Measurements from ENCODE around the gene DAPK1.

Gene DAPK1

DNA sequence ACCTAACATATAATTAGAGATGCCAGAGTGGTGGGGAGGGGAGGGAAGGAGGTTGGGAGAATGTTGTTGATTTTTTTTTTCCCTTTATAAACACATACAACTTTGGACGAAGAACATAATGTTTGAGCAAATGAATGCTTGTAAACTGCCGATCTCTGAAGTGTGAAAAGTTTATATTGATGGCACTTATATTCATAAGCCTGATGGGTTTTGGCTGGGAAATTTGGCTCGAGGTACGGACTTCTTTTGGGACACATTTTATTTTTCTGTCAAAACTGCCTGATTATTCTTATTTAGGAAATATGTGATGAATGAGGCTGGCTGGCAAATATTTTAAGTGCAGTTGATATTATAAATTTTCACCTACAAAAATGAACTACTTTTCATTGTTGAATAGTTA lies 9.9 kb downstream of the DAPK1 start:
- Histone ChIP-seq H3K27ac (ENCODE audit: low read length) (no peak overlapping the region), H3K36me3 (ENCODE audit: control insufficient read depth in 1 of 2, insufficient read depth in 2 of 2, low read length in 2 of 2) (no peaks in the 10 kb centered on the region), H3K27me3 (ENCODE audit: low read depth, low read length) (no peaks in the 10 kb centered on the region), H3K9me3 (ENCODE audit: control insufficient read depth in 1 of 2, low read length in 2 of 2) (no peaks in the 10 kb centered on the region), H3K4me1 (ENCODE audit: control insufficient read depth in 1 of 2, insufficient read depth in 2 of 2, low read length in 2 of 2) (peaks cover 0 to 7% of the 10 kb centered on the region in 2 donors), H3K4me3 (ENCODE audit: low read depth in 1 of 2, low read length in 2 of 2) (no peak overlapping the region)

DNA sequence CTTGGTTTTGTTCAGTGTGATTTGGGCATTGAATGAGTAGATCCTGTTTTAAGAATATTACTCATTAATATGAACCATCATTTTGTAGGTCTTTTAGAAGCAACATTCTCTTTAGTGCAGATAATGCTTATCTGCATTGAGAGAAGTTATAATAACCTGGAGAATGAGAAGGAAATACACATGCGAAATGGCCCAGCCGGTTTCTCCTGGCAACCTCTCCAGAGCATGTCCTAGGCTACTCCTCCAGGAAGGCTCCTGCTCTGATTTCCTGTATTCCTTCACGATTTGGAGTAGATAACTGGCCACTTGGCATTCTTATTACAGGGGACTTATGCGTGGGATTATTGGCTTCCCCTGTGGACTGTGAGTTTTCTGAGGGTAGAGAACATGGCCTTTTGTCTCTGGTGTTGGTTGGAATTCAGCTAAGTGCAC lies 12.6 kb downstream of the DAPK1 start:
- H3K27ac ChIP-seq (ENCODE audit: low read length), result no peak overlapping the region
- no peaks in the 10 kb centered on the region for H3K27me3 ChIP-seq (ENCODE audit: low read depth, low read length)
- H3K9me3 ChIP-seq (ENCODE audit: control insufficient read depth in 1 of 2, low read length in 2 of 2), result no peaks in the 10 kb centered on the region
- peaks cover 0 to 17% of the 10 kb centered on the region in 2 donors for H3K4me1 ChIP-seq (ENCODE audit: control insufficient read depth in 1 of 2, insufficient read depth in 2 of 2, low read length in 2 of 2)
- no peak overlapping the region for H3K4me3 ChIP-seq (ENCODE audit: low read depth in 1 of 2, low read length in 2 of 2)
- no peaks in the 10 kb centered on the region for H3K36me3 ChIP-seq (ENCODE audit: control insufficient read depth in 1 of 2, insufficient read depth in 2 of 2, low read length in 2 of 2)

DNA sequence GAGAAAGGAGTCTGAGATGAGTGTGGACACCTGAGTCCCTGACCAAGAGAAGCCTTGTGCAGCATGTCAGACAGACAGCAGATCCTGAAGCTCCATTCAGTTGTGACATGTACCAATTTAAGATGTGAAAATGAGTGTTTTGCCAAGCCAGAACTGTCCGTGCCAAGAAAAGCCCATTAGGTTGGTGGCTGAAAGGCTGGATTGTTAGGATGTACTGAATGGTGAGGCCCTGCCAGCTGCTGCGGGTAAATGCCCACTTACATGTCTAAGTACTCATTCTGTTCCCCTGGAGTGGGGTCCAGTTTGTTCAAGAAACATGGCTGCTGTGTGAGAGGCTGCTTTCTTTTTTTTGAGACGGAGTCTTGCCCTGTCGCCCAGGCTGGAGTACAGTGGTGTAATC lies 14.6 kb downstream of the DAPK1 start:
- no peak overlapping the region for H3K4me3 ChIP-seq (ENCODE audit: low read depth in 1 of 2, low read length in 2 of 2)
- H3K27me3 ChIP-seq (ENCODE audit: low read depth, low read length), result no peaks in the 10 kb centered on the region
- no peak overlapping the region for H3K27ac ChIP-seq (ENCODE audit: low read length)
- no peaks in the 10 kb centered on the region for H3K36me3 ChIP-seq (ENCODE audit: control insufficient read depth in 1 of 2, insufficient read depth in 2 of 2, low read length in 2 of 2)
- peaks cover 0 to 34% of the 10 kb centered on the region in 2 donors for H3K4me1 ChIP-seq (ENCODE audit: control insufficient read depth in 1 of 2, insufficient read depth in 2 of 2, low read length in 2 of 2)
- H3K9me3 ChIP-seq (ENCODE audit: control insufficient read depth in 1 of 2, low read length in 2 of 2), result no peaks in the 10 kb centered on the region

DNA sequence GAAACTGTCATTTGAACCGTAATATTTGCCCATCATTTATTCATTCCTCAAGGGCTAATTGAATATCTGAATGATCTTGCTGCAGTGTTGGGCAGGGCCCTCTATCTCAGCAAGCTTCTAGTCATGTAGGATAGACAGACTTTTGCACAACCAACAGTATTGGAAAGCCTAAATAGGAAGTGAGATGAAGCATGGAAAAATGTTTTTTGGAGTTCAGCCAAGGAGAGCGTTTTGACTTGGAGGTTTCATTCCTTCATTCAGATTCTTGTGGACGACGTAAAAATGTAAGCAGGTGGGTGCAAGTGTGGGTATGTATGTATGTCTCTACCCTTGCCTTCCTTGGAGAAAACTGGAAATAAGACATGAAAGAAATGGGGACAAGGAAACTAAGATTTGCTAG lies 15.5 kb downstream of the DAPK1 start:
- Histone ChIP-seq H3K4me1 (ENCODE audit: control insufficient read depth in 1 of 2, insufficient read depth in 2 of 2, low read length in 2 of 2) (peaks cover 0 to 34% of the 10 kb centered on the region in 2 donors), H3K36me3 (ENCODE audit: control insufficient read depth in 1 of 2, insufficient read depth in 2 of 2, low read length in 2 of 2) (no peaks in the 10 kb centered on the region), H3K9me3 (ENCODE audit: control insufficient read depth in 1 of 2, low read length in 2 of 2) (no peaks in the 10 kb centered on the region), H3K4me3 (ENCODE audit: low read depth in 1 of 2, low read length in 2 of 2) (no peak overlapping the region), H3K27ac (ENCODE audit: low read length) (no peak overlapping the region), H3K27me3 (ENCODE audit: low read depth, low read length) (no peaks in the 10 kb centered on the region)

DNA sequence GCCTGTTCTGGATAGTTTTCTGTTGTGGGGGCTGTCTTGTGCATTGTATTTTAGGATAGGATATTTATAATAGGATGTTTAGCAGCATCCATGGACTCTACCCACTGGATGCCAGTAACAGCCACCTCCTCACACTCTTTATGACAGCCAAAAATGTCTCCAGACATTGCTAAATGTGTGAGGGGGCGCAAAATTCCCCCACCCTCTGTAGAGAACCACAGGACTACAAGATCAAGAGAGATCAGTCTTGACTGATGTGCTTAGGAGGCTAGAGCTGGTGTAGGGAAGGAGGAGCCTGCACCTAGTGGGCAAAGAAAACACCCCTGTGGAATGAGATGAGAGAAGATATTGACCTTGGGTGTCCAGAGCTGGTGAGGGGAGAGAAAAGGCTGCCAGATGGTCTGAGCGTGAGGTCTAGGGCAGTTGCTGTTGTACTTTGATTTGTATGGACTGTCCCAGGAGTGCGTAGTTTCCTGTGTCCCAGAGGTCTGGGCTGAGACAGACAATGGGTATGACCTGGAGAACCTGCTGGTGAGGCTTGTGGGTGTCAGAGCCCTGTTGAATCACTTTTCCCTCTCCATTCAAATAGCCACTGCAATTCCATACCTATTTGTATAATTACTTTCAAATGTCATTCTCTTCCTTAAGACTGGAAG lies 16.3 kb downstream of the DAPK1 start:
- no peak overlapping the region for H3K4me3 ChIP-seq (ENCODE audit: low read depth in 1 of 2, low read length in 2 of 2)
- H3K9me3 ChIP-seq (ENCODE audit: control insufficient read depth in 1 of 2, low read length in 2 of 2), result no peaks in the 10 kb centered on the region
- no peaks in the 10 kb centered on the region for H3K27me3 ChIP-seq (ENCODE audit: low read depth, low read length)
- H3K27ac ChIP-seq (ENCODE audit: low read length), result no peak overlapping the region
- peaks cover 4 to 38% of the 10 kb centered on the region in 2 donors for H3K4me1 ChIP-seq (ENCODE audit: control insufficient read depth in 1 of 2, insufficient read depth in 2 of 2, low read length in 2 of 2)
- H3K36me3 ChIP-seq (ENCODE audit: control insufficient read depth in 1 of 2, insufficient read depth in 2 of 2, low read length in 2 of 2), result no peaks in the 10 kb centered on the region

DNA sequence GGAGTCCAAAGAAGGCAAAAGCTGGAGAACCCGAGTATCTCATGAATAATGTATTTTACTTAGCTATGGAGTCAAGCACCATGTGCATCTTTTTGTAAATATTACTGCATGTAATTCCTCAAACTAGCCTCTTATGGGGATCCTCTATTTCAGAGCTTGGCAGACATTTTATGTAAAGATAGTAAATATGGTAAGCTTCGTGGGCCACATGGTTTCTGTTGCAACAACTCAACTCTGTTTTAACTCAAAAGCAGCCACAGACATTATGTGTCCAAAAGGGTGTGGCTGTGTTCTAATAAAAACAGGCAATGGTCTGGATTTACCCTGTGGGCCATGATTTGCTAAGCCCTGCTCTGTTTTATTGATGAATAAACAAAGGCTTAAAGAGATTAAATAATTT lies 17.3 kb downstream of the DAPK1 start:
- H3K9me3 ChIP-seq (ENCODE audit: control insufficient read depth in 1 of 2, low read length in 2 of 2), result no peaks in the 10 kb centered on the region
- H3K4me1 ChIP-seq (ENCODE audit: control insufficient read depth in 1 of 2, insufficient read depth in 2 of 2, low read length in 2 of 2), result peaks cover 10 to 47% of the 10 kb centered on the region in 2 donors

DNA sequence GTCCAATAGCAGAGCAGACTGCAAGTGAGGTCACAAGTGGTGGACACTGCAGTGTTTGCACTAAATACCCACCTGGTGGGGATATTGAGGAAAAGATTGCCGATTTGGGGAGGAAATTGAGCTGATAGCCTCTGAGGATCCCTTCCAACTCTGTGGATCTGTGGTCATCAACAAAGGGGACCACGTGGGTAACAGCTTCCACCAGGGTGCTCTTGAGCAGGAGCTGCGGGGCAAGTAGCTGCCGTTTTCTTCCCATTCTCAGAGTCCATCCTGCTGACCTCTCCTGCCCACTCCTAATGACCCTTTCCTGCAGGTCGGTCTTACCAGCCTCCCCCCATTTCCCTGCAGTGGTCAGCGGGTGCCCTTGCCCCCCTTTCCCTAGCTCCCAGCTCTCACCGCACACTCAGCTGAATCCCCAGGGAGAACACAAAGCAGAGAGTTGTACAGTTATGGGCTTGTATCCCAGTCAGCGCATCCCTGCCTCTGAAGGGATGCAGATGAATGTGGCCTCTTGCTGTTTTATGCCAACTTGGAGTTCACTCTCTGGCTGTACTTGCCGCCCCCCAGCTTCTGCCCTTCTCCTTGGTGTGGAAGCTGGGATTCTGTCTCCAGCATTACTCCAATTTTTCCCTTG lies 18.0 kb downstream of the DAPK1 start:
- Histone ChIP-seq H3K9me3 (ENCODE audit: control insufficient read depth in 1 of 2, low read length in 2 of 2) (no peaks in the 10 kb centered on the region), H3K4me1 (ENCODE audit: control insufficient read depth in 1 of 2, insufficient read depth in 2 of 2, low read length in 2 of 2) (peaks cover 10 to 50% of the 10 kb centered on the region in 2 donors), H3K36me3 (ENCODE audit: control insufficient read depth in 1 of 2, insufficient read depth in 2 of 2, low read length in 2 of 2) (no peaks in the 10 kb centered on the region), H3K27ac (ENCODE audit: low read length) (peak overlapping the region; percentile 48), H3K4me3 (ENCODE audit: low read depth in 1 of 2, low read length in 2 of 2) (no peak overlapping the region), H3K27me3 (ENCODE audit: low read depth, low read length) (no peaks in the 10 kb centered on the region)

More for the DNA sequence above, 17.3 kb downstream of the DAPK1 start:
- Histone ChIP-seq H3K36me3 (ENCODE audit: control insufficient read depth in 1 of 2, insufficient read depth in 2 of 2, low read length in 2 of 2) (no peaks in the 10 kb centered on the region), H3K27me3 (ENCODE audit: low read depth, low read length) (no peaks in the 10 kb centered on the region), H3K4me3 (ENCODE audit: low read depth in 1 of 2, low read length in 2 of 2) (no peak overlapping the region), H3K27ac (ENCODE audit: low read length) (no peak overlapping the region)

DNA sequence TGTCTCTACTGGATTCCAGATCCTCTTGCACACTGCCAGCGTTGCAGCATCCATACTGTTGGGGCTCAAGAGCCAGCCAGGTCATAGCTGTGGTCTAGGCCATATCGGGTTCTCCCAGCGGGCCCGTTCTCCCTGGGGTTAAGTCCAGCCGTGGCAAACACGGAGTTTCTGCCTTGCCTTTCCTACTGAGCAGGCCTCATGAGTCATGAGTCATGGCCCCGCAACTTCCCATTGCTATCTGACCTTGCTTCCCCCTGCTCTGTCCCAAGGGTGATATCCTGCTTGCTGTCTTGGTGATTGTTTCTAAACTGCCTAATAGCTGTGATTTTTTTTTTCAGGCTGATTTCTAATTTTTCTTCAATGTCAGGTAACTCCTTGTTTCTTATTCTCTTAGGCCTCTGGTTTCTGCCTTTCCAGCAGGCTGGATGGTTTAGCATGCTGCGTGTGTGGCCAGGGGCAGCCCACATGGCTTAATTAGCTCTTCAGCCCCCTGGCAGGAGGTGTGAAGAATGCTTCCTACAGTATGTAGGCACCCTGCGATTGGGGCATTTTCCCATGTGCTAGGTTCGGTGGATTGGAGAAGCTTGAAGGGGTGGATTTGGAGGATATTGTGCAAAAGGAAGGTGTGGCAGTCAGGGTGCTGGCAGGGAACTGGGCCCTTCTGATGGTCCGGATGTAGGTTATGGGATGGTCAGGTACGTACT lies 18.7 kb downstream of the DAPK1 start:
- Histone ChIP-seq H3K27ac (ENCODE audit: low read length) (peak overlapping the region; percentile 39), H3K4me3 (ENCODE audit: low read depth in 1 of 2, low read length in 2 of 2) (no peak overlapping the region), H3K27me3 (ENCODE audit: low read depth, low read length) (no peaks in the 10 kb centered on the region), H3K36me3 (ENCODE audit: control insufficient read depth in 1 of 2, insufficient read depth in 2 of 2, low read length in 2 of 2) (no peaks in the 10 kb centered on the region), H3K4me1 (ENCODE audit: control insufficient read depth in 1 of 2, insufficient read depth in 2 of 2, low read length in 2 of 2) (peaks cover 10 to 50% of the 10 kb centered on the region in 2 donors), H3K9me3 (ENCODE audit: control insufficient read depth in 1 of 2, low read length in 2 of 2) (no peaks in the 10 kb centered on the region)

DNA sequence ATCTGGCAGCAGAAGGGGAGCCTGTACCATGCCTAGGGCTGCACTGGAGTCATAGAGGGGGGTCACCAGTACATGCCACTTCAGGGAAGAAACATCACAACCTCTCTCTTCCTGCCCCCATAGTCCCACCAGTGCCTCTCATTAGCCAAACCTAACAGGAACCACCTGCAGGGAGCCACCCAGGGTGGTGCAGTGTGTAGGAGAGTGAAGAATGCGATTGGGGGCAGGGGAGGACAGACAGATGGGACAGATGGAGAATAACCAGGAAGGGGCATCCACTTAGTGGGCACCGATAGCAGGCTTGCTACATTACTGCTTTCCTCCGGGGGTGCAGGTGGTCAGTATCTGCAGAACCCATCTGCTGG lies 19.2 kb downstream of the DAPK1 start:
- Histone ChIP-seq H3K9me3 (ENCODE audit: control insufficient read depth in 1 of 2, low read length in 2 of 2) (no peaks in the 10 kb centered on the region), H3K27ac (ENCODE audit: low read length) (peak overlapping the region; percentile 39), H3K4me1 (ENCODE audit: control insufficient read depth in 1 of 2, insufficient read depth in 2 of 2, low read length in 2 of 2) (peaks cover 10 to 50% of the 10 kb centered on the region in 2 donors), H3K4me3 (ENCODE audit: low read depth in 1 of 2, low read length in 2 of 2) (no peak overlapping the region), H3K27me3 (ENCODE audit: low read depth, low read length) (no peaks in the 10 kb centered on the region), H3K36me3 (ENCODE audit: control insufficient read depth in 1 of 2, insufficient read depth in 2 of 2, low read length in 2 of 2) (no peaks in the 10 kb centered on the region)

DNA sequence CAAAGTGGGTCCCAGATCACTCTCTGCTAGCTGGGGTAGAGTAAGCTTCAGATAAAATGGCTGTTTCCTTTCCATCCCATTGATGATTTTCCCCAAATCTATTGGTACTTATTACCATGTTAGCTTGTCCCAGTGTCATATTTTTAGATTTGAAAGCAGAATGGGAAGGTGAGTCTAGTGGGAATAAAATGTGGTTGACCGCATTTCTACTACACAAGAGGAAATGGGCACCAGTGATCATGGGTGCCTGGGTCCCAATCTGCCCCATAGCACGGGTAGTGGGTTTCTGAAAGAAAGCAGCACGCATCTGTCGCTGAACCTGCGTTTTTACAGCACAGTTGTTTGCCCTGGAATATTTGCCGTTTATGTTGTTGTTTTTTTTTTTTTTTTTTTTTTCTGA lies 20.1 kb downstream of the DAPK1 start:
- H3K4me3 ChIP-seq (ENCODE audit: low read depth in 1 of 2, low read length in 2 of 2), result no peak overlapping the region
- H3K9me3 ChIP-seq (ENCODE audit: control insufficient read depth in 1 of 2, low read length in 2 of 2), result no peaks in the 10 kb centered on the region
- H3K27ac ChIP-seq (ENCODE audit: low read length), result no peak overlapping the region
- H3K4me1 ChIP-seq (ENCODE audit: control insufficient read depth in 1 of 2, insufficient read depth in 2 of 2, low read length in 2 of 2), result peaks cover 10 to 50% of the 10 kb centered on the region in 2 donors
- H3K27me3 ChIP-seq (ENCODE audit: low read depth, low read length), result no peaks in the 10 kb centered on the region
- no peaks in the 10 kb centered on the region for H3K36me3 ChIP-seq (ENCODE audit: control insufficient read depth in 1 of 2, insufficient read depth in 2 of 2, low read length in 2 of 2)

DNA sequence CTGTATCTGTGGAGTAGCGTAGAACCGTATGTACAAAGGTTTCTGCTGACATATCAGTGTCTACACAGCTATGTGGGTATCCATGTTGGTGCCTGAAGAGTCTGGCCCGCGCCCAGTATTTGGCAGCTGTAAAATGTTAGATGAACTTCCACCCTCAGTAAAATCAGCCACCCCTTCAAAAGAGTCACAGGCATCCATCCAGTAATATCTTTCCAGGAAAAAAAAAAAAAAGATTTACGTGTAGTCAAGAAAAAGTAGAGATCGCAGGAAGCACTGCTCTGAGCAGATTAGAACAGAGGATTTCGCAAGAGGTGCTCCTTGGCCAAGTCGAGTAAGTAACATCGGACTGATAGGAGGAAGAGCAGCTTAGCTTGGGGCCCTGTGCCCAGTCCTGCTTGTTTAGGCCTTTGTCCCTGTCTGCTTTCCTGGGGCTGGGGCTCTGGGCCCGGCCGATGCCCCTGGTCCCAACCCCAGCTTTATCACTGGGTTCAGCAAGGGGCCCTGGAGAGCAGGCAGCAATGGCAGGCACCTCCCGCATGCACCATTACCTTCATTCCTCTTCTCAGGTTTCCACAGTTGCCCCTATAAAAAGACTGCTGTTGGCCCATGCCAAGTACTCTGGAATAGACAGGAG lies 21.2 kb downstream of the DAPK1 start:
- no peak overlapping the region for H3K27ac ChIP-seq (ENCODE audit: low read length)

More for the DNA sequence above, 21.2 kb downstream of the DAPK1 start:
- Histone ChIP-seq H3K4me1 (ENCODE audit: control insufficient read depth in 1 of 2, insufficient read depth in 2 of 2, low read length in 2 of 2) (peaks cover 10 to 48% of the 10 kb centered on the region in 2 donors), H3K27me3 (ENCODE audit: low read depth, low read length) (no peaks in the 10 kb centered on the region), H3K4me3 (ENCODE audit: low read depth in 1 of 2, low read length in 2 of 2) (no peak overlapping the region), H3K36me3 (ENCODE audit: control insufficient read depth in 1 of 2, insufficient read depth in 2 of 2, low read length in 2 of 2) (no peaks in the 10 kb centered on the region), H3K9me3 (ENCODE audit: control insufficient read depth in 1 of 2, low read length in 2 of 2) (no peaks in the 10 kb centered on the region)

All from muscle layer of duodenum (tissue), 2 donors.